ENCODE data around the gene SDK1.

- TF ChIP-seq CTCF (IDR thresholded peaks at IDR 0.05) (no peak), POLR2A (IDR thresholded peaks at IDR 0.05) (no peak)
Observed at GRCh38 chr7:3378390-3379150, 77.5 kb downstream of the SDK1 start.
